RPMI7951 (cell line): ENCODE measurements around the gene NRXN3. TPM values are rescaled to one million over a fixed set of nuclear protein-coding genes. Genes with fewer than 3 reads are reported as not detected.

Experiments
- DNase-seq: peaks from one replicate; pipeline ENCODE4 v3.0.0-alpha.2; 2012; ENCODE audit warnings: low read depth
- total RNA-seq: library from RNA; depleted of rRNA; stranded (reverse); fragments of >200 nt; shearing (Covaris generic); gene quantifications from 2 replicates; pipeline ENCODE4 v1.2.3, GENCODE V29; 2014

Gene NRXN3
- total RNA-seq, 1 experiment from 2014 or later = 0.24 TPM

DNA sequence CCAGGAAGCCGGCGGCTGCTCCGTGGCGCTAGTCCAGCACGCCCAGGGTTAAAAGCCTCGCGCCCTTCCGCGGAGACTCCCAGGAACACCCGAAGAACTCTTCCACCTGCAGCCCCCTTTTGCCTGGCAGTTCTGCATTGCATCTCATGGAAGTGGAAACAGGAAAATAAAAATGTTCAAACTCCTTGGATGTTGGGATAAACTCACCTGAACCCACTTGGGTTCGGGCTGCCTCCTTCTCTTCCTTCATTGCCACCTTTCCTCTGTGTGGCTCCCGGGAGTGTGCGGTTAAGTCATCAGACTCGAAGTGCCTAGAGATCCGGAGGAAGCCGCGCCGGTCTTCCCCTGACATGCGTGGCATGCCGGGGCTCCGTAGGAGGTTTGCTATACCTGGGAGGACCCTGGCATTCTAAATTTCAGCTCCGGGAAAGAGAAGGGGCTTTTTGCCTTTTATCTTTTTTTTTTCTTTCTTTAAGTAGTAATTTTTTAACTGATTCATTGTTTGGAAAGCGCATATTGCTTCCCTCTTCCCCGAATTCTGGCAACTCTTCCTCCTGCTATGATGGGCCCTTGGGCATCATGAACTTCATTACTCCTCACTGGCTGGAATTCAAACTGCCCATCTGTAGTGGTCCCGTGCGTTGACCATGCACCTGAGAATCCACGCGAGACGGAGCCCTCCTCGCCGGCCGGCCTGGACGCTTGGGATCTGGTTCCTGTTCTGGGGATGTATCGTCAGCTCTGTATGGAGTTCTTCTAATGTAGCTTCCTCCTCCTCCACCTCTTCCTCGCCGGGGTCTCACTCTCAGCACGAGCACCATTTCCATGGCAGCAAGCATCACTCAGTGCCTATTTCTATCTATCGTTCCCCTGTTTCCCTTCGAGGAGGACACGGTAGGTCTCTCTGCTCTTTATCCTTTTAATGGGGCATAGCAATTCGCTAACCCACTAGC lies 1109.7 kb downstream of the NRXN3 start:
- DNase-seq = no peak

DNA sequence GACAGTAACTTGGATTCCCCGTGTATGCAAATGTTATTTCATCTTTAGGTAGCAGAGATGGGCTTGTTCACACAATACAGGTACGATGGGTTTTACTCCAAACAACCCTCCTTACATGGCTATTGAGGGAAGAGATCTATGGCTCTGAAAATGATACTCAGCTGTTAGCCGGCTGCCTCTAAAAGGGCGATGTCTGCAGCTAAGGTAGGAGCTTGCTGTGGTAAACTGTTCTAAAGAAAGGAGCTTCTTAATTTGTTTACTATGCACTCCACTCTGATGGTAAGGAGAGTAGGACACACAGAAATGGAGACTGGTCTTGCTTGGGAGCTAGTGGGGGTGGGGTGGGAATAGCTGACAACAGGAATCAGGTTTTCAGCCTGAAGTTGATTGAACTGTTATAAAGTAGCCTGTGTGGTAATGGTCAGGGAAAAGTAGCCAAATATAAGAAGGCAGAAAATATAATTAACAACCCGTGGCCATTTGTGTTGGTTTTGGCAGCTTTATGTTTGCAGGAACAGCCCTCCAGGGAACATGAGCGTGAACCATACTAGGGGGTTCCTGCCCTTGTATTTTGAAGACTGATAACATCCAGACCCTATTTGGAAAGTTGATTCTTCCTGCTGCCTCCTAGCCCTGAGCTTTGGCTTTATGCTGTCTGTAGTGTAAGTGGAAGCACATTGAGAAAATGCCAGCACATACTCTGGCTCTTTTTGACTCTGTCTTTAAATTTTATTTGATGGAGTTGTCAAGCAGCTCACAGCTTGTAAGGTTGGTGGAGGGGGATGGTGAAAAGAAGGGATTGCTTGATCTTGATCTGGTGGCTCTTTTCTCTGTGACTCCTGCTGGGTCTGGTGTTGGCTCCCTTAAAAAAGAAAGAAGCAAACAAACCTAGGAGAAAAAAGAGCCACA lies 1111.3 kb downstream of the NRXN3 start:
- no peak for DNase-seq

DNA sequence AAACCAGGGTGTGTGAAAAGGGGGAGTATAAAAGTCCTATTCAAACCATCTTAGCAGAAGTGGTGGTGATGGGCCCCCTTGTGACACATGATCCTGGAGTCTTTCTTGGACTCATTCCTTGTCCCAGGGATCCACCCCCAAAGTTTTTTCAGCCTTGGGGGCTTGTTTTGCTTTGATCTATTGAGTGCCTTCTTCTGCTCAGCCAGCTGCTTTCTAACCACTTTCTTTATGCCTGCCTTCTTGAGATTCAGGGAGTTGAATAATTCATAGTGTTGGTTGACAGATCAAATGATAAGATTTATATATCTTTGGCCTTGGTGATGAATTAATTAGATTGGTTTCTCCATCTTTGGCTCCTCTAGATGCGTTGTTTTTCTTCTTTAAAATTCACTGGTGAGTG lies 1114.4 kb downstream of the NRXN3 start:
- DNase-seq = peak; percentile 29

DNA sequence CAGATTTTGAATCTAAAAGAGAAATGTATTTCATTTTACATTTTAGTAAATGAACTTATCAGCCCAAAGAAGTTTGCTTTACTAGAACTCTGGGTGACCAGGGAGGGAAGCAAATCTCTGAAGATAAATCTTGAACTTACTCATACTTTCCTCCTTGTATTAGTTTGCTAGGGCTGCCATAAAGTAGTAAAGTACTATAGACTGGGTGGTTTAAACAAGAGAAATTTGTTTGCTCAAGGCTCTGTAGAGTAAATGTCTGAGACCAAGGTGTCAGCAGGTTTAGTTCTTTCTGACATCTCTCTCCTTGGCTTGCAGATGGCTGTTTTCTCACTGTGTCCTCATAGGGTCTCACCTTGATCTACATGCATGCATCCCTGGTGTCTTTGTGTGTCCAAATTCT lies 1115.1 kb downstream of the NRXN3 start:
- DNase-seq = no peak

DNA sequence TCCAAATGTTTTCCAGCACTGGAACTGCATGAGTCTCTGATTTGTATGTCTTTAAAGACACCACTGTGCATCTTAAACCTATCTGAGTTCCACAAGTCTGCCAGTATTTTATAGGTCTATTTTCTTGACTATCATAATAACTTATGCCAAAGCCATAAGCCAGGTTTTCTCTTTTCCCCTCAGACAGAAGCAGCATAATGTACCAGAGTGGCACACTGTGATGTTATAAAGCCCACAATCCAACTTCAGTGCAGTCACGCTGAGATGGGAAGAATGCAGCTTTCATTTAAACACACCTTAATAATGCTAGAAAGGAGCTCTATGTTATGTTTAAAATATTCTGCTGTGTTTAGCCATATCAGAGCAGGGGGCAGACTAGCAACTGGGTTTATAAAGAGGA lies 1117.8 kb downstream of the NRXN3 start:
- no peak for DNase-seq

DNA sequence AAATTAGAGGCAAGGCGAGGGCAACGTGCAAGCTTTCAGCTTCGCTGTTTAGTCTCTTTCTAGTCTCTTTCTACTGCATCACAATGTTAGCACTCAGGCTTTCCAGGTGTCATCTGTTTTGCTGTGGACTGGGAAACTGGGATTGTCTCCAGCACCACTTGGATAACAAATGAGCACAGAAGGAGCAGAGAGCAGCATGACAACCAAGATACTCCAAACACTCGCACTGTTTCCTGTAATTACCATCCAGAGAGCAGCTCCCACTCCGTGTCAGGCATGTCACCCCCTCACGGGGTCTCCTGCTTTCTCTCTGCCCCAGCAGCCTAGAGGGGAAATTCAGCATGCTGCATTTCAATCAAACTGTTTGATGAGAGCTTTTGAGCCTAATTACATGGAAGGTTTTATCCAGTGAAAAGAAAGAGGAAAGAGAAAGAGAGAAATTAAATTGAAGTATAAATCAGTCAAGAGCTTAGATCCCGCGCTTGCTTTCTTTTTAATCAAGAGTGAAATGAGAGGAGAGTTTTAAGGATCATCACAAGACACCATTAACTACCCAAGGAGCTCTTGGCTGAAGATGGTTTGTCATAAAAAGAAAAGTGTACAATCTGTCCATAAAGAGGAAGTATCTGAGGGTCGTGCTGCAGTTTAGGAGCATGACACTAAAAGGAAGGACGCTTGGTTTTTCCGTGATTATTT lies 1123.5 kb downstream of the NRXN3 start:
- DNase-seq = no peak

DNA sequence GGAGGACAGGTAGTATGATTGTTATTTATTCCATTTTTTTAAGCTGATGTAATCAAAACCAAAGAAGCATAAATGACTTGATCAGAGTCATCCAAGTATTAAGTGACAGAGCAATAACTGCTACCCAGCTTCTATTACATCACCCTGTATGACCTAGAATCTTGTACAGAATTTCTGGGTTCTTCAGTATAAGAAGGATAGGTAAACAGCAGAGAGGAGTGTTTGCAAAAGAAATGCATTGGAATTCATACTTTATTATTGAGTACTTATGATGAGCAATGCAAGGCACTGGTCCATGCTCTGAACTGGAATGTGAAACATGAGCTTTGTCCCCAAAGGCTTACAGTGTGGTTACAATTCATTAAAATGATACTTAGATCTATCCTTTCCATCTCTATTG lies 1124.3 kb downstream of the NRXN3 start:
- no peak for DNase-seq

DNA sequence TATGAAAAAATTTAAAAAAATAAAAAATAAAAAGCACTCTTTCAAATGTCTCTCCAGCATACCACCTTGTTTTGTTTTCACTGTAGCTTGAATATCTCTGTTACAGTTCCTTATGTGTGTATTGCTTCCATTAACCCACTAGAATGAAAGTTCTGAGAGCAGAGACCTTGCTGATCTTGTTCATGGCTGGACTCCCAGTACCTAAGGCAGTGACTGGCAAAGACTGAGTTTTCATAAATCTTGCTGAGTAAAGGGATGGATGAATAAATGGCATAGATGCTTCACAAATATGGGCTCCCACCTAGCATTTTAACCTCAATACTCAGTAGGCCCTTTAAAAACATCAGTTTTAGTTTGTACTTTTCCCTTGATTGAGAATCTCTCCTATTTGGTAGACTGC lies 1125.2 kb downstream of the NRXN3 start:
- no peak for DNase-seq

DNA sequence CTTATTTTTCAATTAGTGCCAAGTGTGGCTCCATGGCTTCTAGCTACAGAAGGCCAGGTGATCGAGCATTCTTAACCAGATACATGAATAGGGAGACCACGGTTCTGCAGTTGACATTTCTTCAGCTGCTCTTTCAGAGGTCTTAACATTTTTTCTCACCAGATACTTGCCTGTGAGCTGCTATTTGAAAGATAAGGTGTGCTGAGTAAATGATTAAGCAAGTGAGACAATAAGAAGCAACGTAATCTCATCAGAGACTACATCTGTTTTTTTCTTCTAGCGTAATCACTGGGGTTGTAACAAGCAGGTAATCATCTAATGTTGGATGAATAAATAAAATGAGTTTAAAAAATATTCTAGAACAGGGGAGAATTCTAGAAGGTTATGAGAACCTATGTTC lies 1128.2 kb downstream of the NRXN3 start:
- DNase-seq = no peak

DNA sequence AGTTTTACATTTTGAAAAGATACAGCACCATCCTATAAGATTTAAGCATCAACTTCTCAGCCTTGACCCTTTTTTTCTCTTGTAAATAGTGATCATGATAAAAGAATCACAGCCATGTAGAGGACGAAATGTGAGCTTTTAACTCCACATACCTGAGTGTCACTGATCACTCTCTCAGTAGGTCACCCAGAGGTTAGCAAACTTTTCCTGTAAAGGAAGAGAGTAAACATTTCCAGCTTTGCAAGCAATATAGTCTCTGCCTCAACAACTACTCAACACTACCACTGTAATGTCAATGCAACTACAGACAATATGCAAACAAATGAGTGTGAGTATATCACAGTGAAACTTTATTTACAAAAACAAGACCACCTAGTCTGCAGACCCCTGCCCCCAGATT lies 1129.0 kb downstream of the NRXN3 start:
- no peak for DNase-seq

DNA sequence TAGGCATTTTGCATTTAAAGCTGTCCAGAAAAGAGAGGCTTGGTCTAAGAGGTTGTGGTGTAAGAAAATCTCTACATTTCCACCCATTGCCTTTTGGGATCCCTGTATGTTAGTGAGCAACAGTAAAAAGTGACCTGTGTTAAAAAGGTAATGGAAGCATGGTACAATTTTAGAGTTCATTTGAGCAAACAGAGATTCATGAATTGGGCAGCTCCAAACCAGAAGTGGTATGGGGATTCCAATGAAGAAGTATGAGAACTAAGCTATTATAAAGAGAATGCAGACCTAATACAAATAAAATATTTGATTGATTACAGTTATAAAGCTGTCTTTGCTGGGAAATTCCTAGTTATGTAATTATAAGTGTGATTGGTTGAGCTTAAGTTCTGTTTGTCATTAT lies 1134.1 kb downstream of the NRXN3 start:
- DNase-seq = no peak

DNA sequence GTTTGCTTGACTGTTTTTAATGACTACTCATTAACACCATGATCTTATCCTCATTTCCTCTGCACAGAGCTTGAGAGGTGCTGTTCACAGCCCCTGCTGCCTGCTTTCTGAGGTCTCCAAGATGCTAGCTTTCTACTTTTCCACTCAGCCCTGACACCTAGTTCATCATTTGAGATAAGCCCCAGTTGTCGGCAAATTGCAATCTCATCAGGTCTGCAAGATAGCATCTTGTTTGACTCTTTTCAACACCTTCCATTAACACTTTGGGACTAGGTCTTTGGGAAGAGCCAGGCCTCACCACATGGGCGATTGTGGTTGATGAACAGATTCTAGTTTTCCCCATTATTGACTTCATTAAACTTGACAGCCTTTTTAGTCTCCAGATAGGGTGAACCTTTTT lies 1136.4 kb downstream of the NRXN3 start:
- DNase-seq = no peak

DNA sequence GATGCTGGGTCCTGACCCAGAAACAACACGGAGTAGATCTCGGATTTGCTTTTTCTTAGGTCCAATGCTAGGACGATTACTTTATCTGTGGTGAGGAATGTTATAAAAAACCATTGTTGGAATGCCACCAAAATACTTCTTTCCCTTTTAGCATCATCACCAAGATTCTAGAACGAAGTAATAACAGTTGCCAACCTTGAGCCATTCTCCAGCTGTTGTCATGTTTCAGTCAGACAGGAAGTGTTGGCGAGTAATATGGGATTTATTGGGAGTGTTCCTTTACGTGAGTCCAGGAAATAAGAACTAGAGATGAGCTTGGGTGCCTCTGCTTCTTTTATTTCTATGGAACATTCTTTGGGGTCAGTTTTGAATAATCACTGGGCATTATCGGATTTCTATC lies 1148.2 kb downstream of the NRXN3 start:
- no peak for DNase-seq

DNA sequence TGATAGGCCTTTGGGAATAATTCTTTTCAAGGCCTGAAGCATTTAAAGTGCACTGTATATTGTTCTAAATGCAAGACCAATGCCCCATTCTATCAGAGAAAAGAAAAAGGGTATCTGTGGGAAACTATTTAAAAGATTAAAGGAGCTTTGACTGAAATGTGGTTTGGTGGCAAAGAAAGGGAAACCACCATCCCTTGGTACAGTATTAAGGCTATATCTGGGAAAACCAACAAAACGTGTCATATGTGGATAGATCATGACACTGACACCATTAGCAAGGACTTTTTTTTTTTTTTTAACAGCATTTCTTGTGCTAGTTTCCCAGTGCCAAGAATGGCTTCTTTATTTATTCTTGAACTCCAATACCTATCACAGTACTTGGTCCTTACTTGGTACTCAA lies 1150.4 kb downstream of the NRXN3 start:
- no peak for DNase-seq

DNA sequence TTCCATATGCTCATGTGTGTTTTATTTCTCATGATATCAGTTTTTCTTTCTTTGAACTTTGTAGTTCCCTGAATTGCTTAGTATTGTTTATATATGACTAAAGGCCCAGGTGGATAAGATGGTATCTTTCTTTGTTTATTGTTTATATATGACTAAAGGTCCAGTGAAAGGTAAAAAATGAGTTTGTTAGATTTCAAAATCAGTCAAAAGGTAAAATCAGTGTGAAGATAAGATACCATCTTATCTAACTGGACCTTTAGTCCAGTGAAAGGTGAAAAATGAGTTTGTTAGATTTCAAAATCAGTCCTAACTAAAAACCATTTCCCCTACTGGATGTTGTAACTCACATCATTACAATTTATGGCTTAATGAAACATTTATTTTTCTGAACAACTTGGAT lies 1150.9 kb downstream of the NRXN3 start:
- no peak for DNase-seq

DNA sequence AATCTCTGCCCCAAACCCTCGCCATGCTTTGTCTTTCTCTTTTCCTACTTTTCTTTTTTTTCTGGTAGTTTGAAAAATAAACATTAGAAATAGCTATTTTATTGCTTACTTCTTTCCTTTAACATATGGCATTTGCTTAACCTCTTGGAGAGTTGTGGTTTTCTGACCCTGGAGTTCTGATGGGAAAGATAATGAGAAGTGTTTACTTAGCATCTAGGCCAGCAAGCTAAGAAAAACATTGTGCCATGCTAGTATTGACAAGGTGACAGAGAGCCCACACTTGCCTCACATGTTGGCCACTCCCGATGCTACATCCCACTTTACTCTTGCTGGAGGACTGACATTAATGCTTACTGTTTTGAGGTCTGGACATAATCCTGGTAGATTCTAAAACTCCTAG lies 1154.9 kb downstream of the NRXN3 start:
- no peak for DNase-seq

DNA sequence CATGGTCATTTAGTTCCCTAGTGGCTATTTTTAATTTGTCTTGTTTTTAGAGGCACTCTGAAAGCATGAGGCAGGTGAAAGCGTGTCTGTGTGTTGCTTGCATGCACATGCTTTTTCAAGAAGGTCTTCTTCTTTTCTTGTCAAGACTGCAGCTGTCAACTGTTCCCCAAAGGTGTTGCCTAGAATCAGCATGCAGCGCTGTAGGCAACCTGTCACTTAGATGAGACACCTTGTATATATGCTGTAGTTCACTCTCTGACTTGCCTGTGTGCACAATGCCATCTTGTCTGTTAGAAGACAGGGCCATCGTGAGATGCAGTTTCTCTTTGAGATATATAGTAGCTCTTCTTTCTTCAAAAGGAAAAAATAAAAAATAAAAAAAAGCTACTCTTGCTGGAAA lies 1155.4 kb downstream of the NRXN3 start:
- no peak for DNase-seq

DNA sequence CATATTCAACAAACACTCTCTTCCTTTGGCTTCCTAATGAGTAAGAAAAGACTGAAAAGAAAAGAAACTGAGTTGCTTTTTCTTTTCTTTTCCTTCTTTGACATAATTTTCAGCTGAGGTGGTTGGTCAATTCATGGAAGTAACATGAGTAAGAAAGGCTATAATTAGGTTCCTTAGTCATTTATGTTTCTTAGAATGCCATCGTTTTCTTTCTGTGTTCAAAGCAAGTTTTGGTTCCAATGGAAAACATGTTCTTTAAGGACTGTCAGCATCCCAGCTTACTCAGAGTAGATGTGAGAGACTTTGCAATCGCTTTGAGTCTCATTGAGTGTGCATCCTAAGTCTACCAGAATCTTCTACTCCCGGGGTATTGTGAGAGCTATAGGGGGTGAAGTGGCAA lies 1158.7 kb downstream of the NRXN3 start:
- no peak for DNase-seq

DNA sequence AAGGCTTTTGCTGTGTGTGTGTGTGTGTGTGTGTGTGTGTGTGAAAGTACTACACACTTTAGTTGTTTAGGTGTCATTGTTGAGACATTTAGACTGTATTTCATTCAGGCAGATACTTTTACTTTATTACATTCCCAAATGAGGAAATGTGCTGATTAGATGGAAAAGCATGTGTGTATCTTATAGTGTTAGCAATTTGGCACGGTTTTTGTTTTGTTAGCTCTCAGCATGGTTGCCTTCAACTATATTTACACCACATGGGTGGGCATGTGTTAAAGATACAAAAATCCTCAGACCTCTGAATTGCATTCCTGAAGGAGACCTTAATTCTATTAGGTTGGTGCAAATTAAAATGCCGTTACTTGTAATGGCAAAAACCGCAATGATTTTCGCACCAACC lies 1161.7 kb downstream of the NRXN3 start:
- no peak for DNase-seq

DNA sequence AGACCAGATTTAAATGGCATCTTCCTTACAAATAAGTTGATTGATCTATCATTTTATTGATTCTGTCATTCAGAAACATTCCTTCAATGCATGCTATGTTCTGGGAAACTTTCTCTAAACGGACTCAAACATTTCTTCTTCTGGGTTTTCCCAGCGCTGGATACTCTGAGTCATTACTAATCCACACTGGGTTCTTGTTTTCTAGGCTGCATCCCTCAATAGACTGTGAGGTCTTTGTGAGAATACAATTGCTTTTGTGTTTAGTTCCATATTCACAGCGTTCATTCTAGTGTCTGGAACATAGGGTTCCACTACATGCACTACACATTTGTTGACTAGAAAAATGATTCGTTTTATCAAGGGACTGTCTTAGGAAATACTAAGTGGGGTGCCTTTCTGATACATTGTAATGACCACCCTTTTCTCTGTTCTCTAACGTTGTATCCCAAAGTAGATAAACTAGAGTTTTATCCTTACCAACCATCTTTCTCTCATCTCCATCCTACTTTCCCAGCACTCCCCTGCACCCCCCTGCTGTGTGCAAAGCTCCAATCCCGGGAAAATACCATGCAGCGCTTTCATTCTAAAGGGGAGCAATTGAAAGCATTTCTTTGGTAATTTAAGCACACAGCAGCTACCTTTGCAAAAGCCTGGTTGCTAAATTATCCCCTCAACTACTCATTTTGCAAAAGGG lies 1162.5 kb downstream of the NRXN3 start:
- peak; percentile 26 for DNase-seq

DNA sequence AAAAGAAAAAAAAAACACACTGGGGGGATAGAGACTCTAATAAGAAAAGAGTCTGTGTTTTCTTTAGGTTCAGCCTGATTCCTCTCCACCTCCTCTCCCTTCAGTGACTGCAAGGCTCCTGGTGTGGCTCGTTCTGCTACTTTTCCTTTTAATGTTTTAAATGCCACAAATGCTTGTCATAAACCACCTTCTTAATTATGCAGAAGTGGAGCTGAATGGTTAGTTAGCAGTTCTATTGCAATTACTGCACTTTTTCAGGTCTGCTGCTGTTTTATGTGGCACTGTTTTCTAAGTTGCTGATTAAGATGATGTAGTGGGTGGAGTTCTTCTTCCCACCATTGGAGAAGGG lies 1163.0 kb downstream of the NRXN3 start:
- DNase-seq = no peak

DNA sequence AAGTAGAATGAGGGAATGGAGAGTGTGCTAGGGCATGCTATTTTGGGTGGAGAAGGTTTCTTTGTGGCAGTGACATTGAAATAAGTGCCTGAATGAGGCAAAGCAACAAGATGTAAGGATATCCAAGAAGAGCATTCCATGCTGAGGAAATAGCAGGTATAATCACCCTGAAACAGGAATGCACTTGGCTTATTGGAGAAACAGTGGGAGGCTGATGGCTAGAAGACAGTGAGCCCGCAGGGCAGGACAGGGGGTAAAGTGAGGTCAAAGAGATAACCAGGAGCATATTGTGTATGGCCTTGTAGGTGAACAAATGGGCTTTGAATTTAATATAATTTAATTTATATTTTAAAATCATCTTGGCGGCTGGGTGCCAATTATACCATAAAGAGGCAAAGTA lies 1164.1 kb downstream of the NRXN3 start:
- DNase-seq = no peak
